OCI-LY1 (cell line): ENCODE data around the gene OR51S1.

Experiments
- H2AFZ ChIP-seq: fragments of 200-600 bp; sonication (generic), shearing (Covaris generic); 2 replicates; pipeline ENCODE4 v1.6.0; 2014; ENCODE audit warnings: antibody characterized with exemption, mild to moderate bottlenecking, low read length
- H3F3A ChIP-seq: fragments of 200-600 bp; sonication (generic), shearing (Covaris generic); 2 replicates; pipeline ENCODE4 v1.6.0; 2014; ENCODE audit warnings: mild to moderate bottlenecking, antibody characterized with exemption, low read length, moderate library complexity; ENCODE audit not compliant: insufficient read depth
- H3K27ac ChIP-seq: fragments of 200-600 bp; sonication (generic); 2 replicates; pipeline ENCODE4 v1.5.1; 2014; ENCODE audit warnings: low read length, mixed run types, mild to moderate bottlenecking, low read depth; ENCODE audit not compliant: poor library complexity, severe bottlenecking
- H3K27me3 ChIP-seq: fragments of 200-600 bp; sonication (generic); 2 replicates; pipeline ENCODE4 v1.6.0; 2014; ENCODE audit warnings: antibody characterized with exemption, mild to moderate bottlenecking, low read length, moderate library complexity; ENCODE audit not compliant: insufficient read depth
- H3K36me3 ChIP-seq: fragments of 200-600 bp; sonication (generic); 2 replicates; pipeline ENCODE4 v1.6.1; 2014; ENCODE audit warnings: mild to moderate bottlenecking, antibody characterized with exemption, low read length, moderate library complexity, mixed read lengths; ENCODE audit not compliant: insufficient read depth
- H3K4me1 ChIP-seq: fragments of 200-600 bp; sonication (generic); 2 replicates; pipeline ENCODE4 v1.5.1; 2014; ENCODE audit warnings: mild to moderate bottlenecking, low read length, moderate library complexity; ENCODE audit not compliant: insufficient read depth, severe bottlenecking
- H3K4me2 ChIP-seq: fragments of 200-600 bp; sonication (generic), shearing (Covaris generic); 2 replicates; pipeline ENCODE4 v1.6.1; 2014; ENCODE audit warnings: low read length
- H3K4me3 ChIP-seq: fragments of 200-600 bp; sonication (generic); 2 replicates; pipeline ENCODE4 v1.5.1; 2014; ENCODE audit warnings: low read length, low read depth, mild to moderate bottlenecking, mixed read lengths; ENCODE audit not compliant: poor library complexity, severe bottlenecking
- H3K79me2 ChIP-seq: fragments of 200-600 bp; shearing (Covaris generic); 2 replicates; pipeline ENCODE4 v1.6.1; 2016; ENCODE audit warnings: mixed run types, low read length, mixed read lengths; ENCODE audit not compliant: insufficient read depth
- H3K9ac ChIP-seq: fragments of 200-600 bp; sonication (generic), shearing (Covaris generic); 2 replicates; pipeline ENCODE4 v1.6.1; 2014; ENCODE audit warnings: mild to moderate bottlenecking, low read length, mixed read lengths
- H3K9me2 ChIP-seq: fragments of 200-600 bp; sonication (generic), shearing (Covaris generic); 2 replicates; pipeline ENCODE4 v1.6.1; 2014; ENCODE audit warnings: low read depth, mild to moderate bottlenecking, low read length, mixed read lengths
- H3K9me3 ChIP-seq: fragments of 200-600 bp; shearing (Covaris generic); 2 replicates; pipeline ENCODE4 v1.6.1; 2014; ENCODE audit warnings: low read length, mixed read lengths
- H4K20me1 ChIP-seq: fragments of 200-600 bp; sonication (generic), shearing (Covaris generic); 2 replicates; pipeline ENCODE4 v1.6.0; 2016; ENCODE audit warnings: mild to moderate bottlenecking, low read length; ENCODE audit not compliant: insufficient read depth
- EZH2 ChIP-seq: fragments of 200-600 bp; sonication (generic), shearing (Covaris generic); IDR thresholded peaks from 2 replicates; pipeline ENCODE4 v1.8.0; 2017; ENCODE audit warnings: borderline replicate concordance, mixed run types, mild to moderate bottlenecking, antibody characterized with exemption, low read length, moderate library complexity, mixed read lengths
- TF ChIP-seq, protein P1 (sequence below): fragments of 200-600 bp; sonication (generic), shearing (Covaris generic); IDR thresholded peaks from 2 replicates; pipeline ENCODE4 v1.5.1; 2017; ENCODE audit warnings: mild to moderate bottlenecking, antibody characterized with exemption, low read length, moderate library complexity, mixed read lengths

Gene OR51S1

DNA sequence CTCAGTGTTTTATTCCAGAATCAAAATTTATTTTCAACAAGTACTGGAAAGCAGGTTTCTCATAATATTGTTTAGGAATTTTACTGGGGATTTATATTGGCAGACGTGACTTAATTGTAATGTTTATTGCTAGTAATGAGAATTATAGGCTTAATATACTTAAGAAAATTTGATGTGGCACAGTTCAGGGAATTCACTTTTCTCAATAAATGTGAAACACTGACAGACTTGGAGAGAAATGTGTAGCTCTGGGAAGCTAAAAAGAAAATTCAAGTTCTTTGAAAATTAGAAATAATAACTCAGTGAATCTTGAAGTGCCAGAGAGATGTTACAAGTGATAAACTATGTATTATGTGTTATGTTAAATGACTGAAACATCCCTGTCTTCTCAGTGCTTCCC lies 28.0 kb downstream of the OR51S1 start, which contains the start of gene OR51F2:
Gene OR51F2 (plus strand): TSS at position 301 of the 400 bp plus-strand sequence. CDS start 101 bp downstream, outside the sequence.
- Histone ChIP-seq H3K4me1 (no peaks in the 10 kb centered on the region), H4K20me1 (no peaks in the 10 kb centered on the region), H3K79me2 (no peaks in the 10 kb centered on the region), H2AFZ (no peak within 1 kb of the TSS), H3K4me3 (no peak within 1 kb of the TSS), H3K27ac (no peak within 1 kb of the TSS), H3K27me3 (no peaks in the 10 kb centered on the region), H3K9me3 (no peaks in the 10 kb centered on the region), H3K4me2 (no peak within 1 kb of the TSS), H3K9ac (no peak within 1 kb of the TSS), H3F3A (no peaks in the 10 kb centered on the region), H3K9me2 (no peaks in the 10 kb centered on the region), H3K36me3 (no peaks in the 10 kb centered on the region)
- no peak for TF ChIP-seq EZH2
- TF ChIP-seq, protein P1, sequence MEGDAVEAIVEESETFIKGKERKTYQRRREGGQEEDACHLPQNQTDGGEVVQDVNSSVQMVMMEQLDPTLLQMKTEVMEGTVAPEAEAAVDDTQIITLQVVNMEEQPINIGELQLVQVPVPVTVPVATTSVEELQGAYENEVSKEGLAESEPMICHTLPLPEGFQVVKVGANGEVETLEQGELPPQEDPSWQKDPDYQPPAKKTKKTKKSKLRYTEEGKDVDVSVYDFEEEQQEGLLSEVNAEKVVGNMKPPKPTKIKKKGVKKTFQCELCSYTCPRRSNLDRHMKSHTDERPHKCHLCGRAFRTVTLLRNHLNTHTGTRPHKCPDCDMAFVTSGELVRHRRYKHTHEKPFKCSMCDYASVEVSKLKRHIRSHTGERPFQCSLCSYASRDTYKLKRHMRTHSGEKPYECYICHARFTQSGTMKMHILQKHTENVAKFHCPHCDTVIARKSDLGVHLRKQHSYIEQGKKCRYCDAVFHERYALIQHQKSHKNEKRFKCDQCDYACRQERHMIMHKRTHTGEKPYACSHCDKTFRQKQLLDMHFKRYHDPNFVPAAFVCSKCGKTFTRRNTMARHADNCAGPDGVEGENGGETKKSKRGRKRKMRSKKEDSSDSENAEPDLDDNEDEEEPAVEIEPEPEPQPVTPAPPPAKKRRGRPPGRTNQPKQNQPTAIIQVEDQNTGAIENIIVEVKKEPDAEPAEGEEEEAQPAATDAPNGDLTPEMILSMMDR: no peak

DNA sequence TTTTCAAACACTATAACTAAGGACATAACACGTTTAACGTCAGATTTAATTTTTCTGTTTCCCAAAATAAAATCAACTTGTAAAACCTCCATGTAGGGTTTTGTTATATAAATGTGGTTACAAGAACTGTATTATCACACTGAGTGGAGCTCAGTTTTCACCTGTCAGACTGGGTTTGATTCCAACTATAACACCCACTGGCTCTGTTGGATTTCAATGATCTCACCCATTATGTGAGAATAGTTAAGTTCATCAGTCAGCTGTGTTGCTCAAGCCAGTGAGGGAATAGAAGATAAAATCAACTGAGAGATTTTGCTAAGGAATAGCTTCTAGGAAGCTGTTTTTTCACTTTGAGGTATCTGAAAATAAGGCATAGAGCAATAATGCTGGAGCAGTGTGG lies 39.8 kb downstream of the OR51S1 start:
- no peaks in the 10 kb centered on the region for H3K9me3 ChIP-seq
- H2AFZ ChIP-seq: no peak overlapping the region
- no peaks in the 10 kb centered on the region for H3K4me1 ChIP-seq

DNA sequence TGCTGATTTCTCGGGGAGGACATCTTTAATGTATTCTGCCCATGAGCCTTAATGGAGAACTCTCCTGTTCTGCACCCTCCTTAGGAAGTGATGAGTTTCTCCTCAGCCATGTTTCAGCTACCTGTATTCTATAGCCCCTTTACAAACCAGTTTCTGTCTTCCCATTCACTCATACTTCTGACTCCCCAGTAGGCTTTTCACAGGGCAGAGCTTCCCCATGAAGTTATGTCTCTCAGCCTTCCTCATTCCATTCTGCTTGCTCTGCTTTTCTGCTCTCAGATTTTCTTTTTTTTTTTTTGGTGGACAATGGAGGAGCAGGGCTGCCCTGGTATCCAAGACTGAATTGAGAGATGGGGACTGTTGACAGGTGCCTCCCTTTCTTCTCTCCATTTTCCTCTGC lies 40.5 kb downstream of the OR51S1 start:
- Histone ChIP-seq H3K4me3 (no peak overlapping the region), H3F3A (no peaks in the 10 kb centered on the region), H3K9me3 (no peaks in the 10 kb centered on the region), H3K4me2 (no peak overlapping the region), H2AFZ (no peak overlapping the region), H3K27me3 (no peaks in the 10 kb centered on the region), H3K4me1 (no peaks in the 10 kb centered on the region), H3K27ac (no peak overlapping the region), H4K20me1 (no peaks in the 10 kb centered on the region), H3K36me3 (no peaks in the 10 kb centered on the region), H3K79me2 (no peaks in the 10 kb centered on the region), H3K9ac (no peak overlapping the region), H3K9me2 (no peaks in the 10 kb centered on the region)
- TF ChIP-seq, protein P1: no peak
- TF ChIP-seq EZH2: no peak

More for the DNA sequence above, 39.8 kb downstream of the OR51S1 start:
- no peak for TF ChIP-seq EZH2
- TF ChIP-seq, protein P1: no peak
- no peaks in the 10 kb centered on the region for H3K27me3 ChIP-seq
- no peak overlapping the region for H3K4me2 ChIP-seq
- H4K20me1 ChIP-seq: no peaks in the 10 kb centered on the region
- H3K36me3 ChIP-seq: no peaks in the 10 kb centered on the region
- no peaks in the 10 kb centered on the region for H3F3A ChIP-seq
- no peak overlapping the region for H3K27ac ChIP-seq
- H3K4me3 ChIP-seq: no peak overlapping the region
- no peaks in the 10 kb centered on the region for H3K79me2 ChIP-seq
- H3K9me2 ChIP-seq: no peaks in the 10 kb centered on the region
- H3K9ac ChIP-seq: no peak overlapping the region
